HepG2 (cell line): ENCODE results near the gene CDC37L1. TPM values are rescaled to one million over a fixed set of nuclear protein-coding genes. Genes with fewer than 3 reads are reported as not detected.

Source experiments
- DNMT1 ChIP-seq: sonication (generic); formaldehyde crosslinking; IDR thresholded peaks from 2 replicates; pipeline ENCODE4 v1.5.1; 2020; ENCODE audit warnings: mild to moderate bottlenecking, missing genetic modification reagents
- ISL2 ChIP-seq: sonication (generic); formaldehyde crosslinking; IDR thresholded peaks from 2 replicates; pipeline ENCODE4 v1.5.0; 2020; ENCODE audit warnings: missing genetic modification reagents
- MAZ ChIP-seq, 2 experiments: sonication (generic) in 1 of 2; formaldehyde crosslinking in 1 of 2; IDR thresholded peaks; 2 replicates each; pipeline versions ENCODE4 v1.5.0 to v1.6.1; 2012 to 2020; ENCODE audit warnings: low read depth in 2 of 2, mild to moderate bottlenecking in 2 of 2, borderline replicate concordance in 1 of 2, improper control_type of control experiment in 1 of 2, low read length in 1 of 2, missing genetic modification reagents in 1 of 2, moderate library complexity in 1 of 2
- NCOA5 ChIP-seq: sonication (generic); formaldehyde crosslinking; IDR thresholded peaks from 2 replicates; pipeline ENCODE4 v1.4.0; 2020; ENCODE audit warnings: missing genetic modification reagents
- SP1 ChIP-seq, 2 experiments: fragments of 450-650 bp in 1 of 2; sonication (generic) in 1 of 2; formaldehyde crosslinking in 1 of 2; IDR thresholded peaks; 2 replicates each; pipeline versions ENCODE4 v1.4.0 to v1.6.1; 2016 to 2020; ENCODE audit warnings: missing genetic modification reagents in 1 of 2
- ZBTB20 ChIP-seq: sonication (generic); formaldehyde crosslinking; IDR thresholded peaks from 2 replicates; pipeline ENCODE4 v1.8.1; 2023; ENCODE audit warnings: missing genetic modification reagents, low read depth, mild to moderate bottlenecking, borderline replicate concordance
- polyA plus RNA-seq, 8 experiments: library from polyadenylated mRNA; depleted of rRNA in 3 of 8; stranded (reverse) in 7 of 8; unstranded in 1 of 8; fragments of >200 nt; fragmentation: Illumina TruSeq in 4 of 8; extraction: Trizol in 4 of 8; gene quantifications; 2 replicates each; pipeline versions ENCODE4 v1.2.1 to v1.2.3, GENCODE V29; 2011 to 2016; ENCODE audit warnings: low read depth in 4 of 8, missing spikeins in 1 of 8, mixed read lengths in 1 of 8; ENCODE audit not compliant: insufficient read depth in 1 of 8
- total RNA-seq, 5 experiments: library from RNA; depleted of rRNA; stranded (reverse); fragments of >200 nt; fragmentation: Illumina TruSeq; extraction: Trizol; gene quantifications; 2 replicates each; pipeline ENCODE4 v1.2.3, GENCODE V29; 2016; ENCODE audit warnings: low read depth in 1 of 5
- TF ChIP-seq, protein P1 (sequence below): sonication (generic); formaldehyde crosslinking; IDR thresholded peaks from 2 replicates; pipeline ENCODE4 v1.4.0; 2020; ENCODE audit warnings: mild to moderate bottlenecking, missing genetic modification reagents
- TF ChIP-seq, protein P2 (sequence below): sonication (generic); formaldehyde crosslinking; IDR thresholded peaks from 2 replicates; pipeline ENCODE4 v1.4.0; 2020; ENCODE audit warnings: mild to moderate bottlenecking, missing genetic modification reagents
- TF ChIP-seq, protein P3 (sequence below): sonication (generic); formaldehyde crosslinking; conservative IDR thresholded peaks from 2 replicates; pipeline ENCODE4 v1.4.0; 2020; ENCODE audit warnings: missing genetic modification reagents
- TF ChIP-seq, protein P4 (sequence below): IDR thresholded peaks from 2 replicates; pipeline ENCODE4 v1.6.1; 2018; ENCODE audit warnings: missing genetic modification reagents
- TF ChIP-seq, protein P5 (sequence below): sonication (generic); formaldehyde crosslinking; IDR thresholded peaks from 2 replicates; pipeline ENCODE4 v1.5.1; 2020; ENCODE audit warnings: mild to moderate bottlenecking, missing genetic modification reagents, moderate library complexity

CDC37L1 gene
- total and polyA plus RNA-seq, 2 of the 13 experiments (the other 11 are each of a cell fraction or from before 2014, with no cell fraction given): 5.5 to 17.0 TPM

DNA sequence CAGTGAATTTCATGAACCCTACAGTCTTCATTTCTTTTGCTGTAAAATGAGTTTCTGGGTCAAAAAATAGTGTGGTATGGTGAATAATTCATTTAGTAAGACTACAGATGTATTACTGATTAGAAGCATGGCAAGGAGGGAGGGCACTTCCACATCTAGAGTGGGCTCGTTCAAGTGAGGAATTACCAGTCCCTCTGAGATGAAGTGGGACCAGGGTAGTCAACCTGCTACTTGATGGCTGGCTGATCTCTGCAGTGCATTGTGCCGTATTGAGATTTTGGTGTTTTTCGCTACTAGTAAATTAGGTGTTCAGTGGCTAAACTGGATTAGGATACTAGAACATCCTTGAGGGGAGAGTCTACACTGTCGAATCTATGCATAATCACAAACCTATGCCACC is 10.8 kb downstream of the CDC37L1 start (continued):
- TF ChIP-seq, protein P1, sequence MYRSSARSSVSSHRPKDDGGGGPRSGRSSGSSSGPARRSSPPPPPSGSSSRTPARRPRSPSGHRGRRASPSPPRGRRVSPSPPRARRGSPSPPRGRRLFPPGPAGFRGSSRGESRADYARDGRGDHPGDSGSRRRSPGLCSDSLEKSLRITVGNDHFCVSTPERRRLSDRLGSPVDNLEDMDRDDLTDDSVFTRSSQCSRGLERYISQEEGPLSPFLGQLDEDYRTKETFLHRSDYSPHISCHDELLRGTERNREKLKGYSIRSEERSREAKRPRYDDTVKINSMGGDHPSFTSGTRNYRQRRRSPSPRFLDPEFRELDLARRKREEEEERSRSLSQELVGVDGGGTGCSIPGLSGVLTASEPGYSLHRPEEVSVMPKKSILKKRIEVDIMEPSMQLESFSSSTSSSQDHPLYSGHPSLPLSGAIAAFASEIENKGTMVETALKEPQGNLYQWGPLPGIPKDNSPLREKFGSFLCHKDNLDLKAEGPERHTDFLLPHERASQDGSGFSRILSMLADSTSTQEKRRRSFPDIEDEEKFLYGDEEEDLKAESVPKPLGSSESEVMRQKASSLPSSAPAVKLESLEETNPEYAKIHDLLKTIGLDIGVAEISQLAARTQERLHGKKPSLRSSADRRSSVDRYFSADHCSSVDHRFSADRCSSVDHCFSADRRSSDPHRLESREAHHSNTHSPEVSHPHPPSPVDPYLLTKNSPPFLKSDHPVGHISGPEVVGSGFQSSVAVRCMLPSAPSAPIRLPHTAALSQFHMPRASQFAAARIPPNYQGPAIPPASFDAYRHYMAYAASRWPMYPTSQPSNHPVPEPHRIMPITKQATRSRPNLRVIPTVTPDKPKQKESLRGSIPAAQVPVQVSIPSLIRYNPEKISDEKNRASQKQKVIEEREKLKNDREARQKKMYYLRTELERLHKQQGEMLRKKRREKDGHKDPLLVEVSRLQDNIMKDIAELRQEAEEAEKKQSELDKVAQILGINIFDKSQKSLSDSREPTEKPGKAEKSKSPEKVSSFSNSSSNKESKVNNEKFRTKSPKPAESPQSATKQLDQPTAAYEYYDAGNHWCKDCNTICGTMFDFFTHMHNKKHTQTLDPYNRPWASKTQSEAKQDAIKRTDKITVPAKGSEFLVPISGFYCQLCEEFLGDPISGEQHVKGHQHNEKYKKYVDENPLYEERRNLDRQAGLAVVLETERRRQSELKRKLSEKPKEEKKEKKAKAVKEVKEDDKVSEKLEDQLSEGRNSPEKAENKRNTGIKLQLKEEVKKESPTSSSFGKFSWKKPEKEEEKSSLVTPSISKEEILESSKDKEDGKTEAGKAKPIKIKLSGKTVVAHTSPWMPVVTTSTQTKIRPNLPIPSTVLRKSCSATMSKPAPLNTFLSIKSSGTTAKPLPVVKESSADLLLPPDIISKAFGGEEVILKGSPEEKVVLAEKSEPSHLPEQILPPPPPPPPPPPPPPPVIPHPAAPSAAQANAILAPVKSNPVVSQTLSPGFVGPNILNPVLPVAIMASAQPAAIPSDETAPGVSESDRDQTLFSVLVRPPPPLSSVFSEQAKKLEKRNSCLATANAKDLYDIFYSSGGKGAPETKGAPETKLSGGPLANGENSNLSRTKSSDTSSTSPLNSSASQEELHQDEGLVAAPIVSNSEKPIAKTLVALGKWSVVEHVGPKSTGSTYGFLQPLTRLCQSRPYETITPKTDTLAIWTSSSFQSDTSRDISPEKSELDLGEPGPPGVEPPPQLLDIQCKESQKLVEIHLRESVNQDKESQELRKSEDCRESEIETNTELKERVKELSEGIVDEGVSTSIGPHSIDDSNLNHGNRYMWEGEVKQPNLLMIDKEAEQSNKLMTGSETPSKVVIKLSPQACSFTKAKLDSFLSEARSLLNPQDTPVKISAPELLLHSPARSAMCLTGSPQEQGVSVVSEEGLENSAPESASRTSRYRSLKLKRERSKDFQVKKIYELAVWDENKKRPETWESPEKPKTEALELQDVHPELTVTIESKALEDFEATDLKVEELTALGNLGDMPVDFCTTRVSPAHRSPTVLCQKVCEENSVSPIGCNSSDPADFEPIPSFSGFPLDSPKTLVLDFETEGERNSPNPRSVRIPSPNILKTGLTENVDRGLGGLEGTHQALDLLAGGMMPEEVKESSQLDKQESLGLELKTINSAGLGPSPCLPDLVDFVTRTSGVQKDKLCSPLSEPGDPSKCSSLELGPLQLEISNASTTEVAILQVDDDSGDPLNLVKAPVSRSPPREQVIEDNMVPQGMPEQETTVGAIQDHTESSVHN (CRISPR knock-in tag): no peak
- TF ChIP-seq, protein P2, sequence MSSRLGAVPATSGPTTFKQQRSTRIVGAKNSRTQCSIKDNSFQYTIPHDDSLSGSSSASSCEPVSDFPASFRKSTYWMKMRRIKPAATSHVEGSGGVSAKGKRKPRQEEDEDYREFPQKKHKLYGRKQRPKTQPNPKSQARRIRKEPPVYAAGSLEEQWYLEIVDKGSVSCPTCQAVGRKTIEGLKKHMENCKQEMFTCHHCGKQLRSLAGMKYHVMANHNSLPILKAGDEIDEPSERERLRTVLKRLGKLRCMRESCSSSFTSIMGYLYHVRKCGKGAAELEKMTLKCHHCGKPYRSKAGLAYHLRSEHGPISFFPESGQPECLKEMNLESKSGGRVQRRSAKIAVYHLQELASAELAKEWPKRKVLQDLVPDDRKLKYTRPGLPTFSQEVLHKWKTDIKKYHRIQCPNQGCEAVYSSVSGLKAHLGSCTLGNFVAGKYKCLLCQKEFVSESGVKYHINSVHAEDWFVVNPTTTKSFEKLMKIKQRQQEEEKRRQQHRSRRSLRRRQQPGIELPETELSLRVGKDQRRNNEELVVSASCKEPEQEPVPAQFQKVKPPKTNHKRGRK: no peak
- TF ChIP-seq, protein P3, sequence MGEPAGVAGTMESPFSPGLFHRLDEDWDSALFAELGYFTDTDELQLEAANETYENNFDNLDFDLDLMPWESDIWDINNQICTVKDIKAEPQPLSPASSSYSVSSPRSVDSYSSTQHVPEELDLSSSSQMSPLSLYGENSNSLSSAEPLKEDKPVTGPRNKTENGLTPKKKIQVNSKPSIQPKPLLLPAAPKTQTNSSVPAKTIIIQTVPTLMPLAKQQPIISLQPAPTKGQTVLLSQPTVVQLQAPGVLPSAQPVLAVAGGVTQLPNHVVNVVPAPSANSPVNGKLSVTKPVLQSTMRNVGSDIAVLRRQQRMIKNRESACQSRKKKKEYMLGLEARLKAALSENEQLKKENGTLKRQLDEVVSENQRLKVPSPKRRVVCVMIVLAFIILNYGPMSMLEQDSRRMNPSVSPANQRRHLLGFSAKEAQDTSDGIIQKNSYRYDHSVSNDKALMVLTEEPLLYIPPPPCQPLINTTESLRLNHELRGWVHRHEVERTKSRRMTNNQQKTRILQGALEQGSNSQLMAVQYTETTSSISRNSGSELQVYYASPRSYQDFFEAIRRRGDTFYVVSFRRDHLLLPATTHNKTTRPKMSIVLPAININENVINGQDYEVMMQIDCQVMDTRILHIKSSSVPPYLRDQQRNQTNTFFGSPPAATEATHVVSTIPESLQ (CRISPR knock-in tag): no peak
- TF ChIP-seq, protein P4, sequence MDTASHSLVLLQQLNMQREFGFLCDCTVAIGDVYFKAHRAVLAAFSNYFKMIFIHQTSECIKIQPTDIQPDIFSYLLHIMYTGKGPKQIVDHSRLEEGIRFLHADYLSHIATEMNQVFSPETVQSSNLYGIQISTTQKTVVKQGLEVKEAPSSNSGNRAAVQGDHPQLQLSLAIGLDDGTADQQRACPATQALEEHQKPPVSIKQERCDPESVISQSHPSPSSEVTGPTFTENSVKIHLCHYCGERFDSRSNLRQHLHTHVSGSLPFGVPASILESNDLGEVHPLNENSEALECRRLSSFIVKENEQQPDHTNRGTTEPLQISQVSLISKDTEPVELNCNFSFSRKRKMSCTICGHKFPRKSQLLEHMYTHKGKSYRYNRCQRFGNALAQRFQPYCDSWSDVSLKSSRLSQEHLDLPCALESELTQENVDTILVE (CRISPR knock-in tag): no peak
- TF ChIP-seq ISL2 (no peak), MAZ (IDR thresholded peaks at IDR 0.05; ENCODE audit: borderline replicate concordance, low read depth, low read length) (no peak), MAZ (CRISPR knock-in tag; IDR thresholded peaks at IDR 0.05; ENCODE audit: low read depth) (no peak), DNMT1 (CRISPR knock-in tag) (no peak), SP1 (IDR thresholded peaks at IDR 0.05) (no peak), SP1 (CRISPR knock-in tag; IDR thresholded peaks at IDR 0.05) (no peak), ZBTB20 (CRISPR knock-in tag) (no peak), NCOA5 (CRISPR knock-in tag) (no peak)
- TF ChIP-seq, protein P5, sequence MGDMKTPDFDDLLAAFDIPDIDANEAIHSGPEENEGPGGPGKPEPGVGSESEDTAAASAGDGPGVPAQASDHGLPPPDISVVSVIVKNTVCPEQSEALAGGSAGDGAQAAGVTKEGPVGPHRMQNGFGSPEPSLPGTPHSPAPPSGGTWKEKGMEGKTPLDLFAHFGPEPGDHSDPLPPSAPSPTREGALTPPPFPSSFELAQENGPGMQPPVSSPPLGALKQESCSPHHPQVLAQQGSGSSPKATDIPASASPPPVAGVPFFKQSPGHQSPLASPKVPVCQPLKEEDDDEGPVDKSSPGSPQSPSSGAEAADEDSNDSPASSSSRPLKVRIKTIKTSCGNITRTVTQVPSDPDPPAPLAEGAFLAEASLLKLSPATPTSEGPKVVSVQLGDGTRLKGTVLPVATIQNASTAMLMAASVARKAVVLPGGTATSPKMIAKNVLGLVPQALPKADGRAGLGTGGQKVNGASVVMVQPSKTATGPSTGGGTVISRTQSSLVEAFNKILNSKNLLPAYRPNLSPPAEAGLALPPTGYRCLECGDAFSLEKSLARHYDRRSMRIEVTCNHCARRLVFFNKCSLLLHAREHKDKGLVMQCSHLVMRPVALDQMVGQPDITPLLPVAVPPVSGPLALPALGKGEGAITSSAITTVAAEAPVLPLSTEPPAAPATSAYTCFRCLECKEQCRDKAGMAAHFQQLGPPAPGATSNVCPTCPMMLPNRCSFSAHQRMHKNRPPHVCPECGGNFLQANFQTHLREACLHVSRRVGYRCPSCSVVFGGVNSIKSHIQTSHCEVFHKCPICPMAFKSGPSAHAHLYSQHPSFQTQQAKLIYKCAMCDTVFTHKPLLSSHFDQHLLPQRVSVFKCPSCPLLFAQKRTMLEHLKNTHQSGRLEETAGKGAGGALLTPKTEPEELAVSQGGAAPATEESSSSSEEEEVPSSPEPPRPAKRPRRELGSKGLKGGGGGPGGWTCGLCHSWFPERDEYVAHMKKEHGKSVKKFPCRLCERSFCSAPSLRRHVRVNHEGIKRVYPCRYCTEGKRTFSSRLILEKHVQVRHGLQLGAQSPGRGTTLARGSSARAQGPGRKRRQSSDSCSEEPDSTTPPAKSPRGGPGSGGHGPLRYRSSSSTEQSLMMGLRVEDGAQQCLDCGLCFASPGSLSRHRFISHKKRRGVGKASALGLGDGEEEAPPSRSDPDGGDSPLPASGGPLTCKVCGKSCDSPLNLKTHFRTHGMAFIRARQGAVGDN (CRISPR knock-in tag): no peak
